Stimulated activated CD8-positive, alpha-beta memory T cell treated with anti-CD3 and anti-CD28 coated beads, Interleukin-7, amount 100 ng/mL, for 48 hours (primary cell): ENCODE measurements around the gene POTEF.
"Not testable (repeated sequence)": the region's sequence is repeated elsewhere in the genome, so short reads cannot be mapped to it uniquely, and the experiment has no call there.

Experiments
- DNase-seq, 2 donors: peaks; one replicate each; pipeline ENCODE4 v3.0.0-alpha.2; 2020; ENCODE audit warnings: low read depth in 1 of 2; ENCODE audit errors: extremely low read depth in 1 of 2

The POTEF gene

GRCh38 chr2:130152816-130153595, 24.0 kb upstream of the POTEF start:
- no peak for DNase-seq

- not testable (repeated sequence) for DNase-seq
Measured at GRCh38 chr2:130152136-130152815, 23.3 kb upstream of the POTEF start.

- not testable (repeated sequence) for DNase-seq
Measured at GRCh38 chr2:130151145-130151512, 22.1 kb upstream of the POTEF start.

- DNase-seq: no peak
Measured at GRCh38 chr2:130150181-130151144, 21.4 kb upstream of the POTEF start.

GRCh38 chr2:130148515-130148914, 19.5 kb upstream of the POTEF start:
- DNase-seq: not testable (repeated sequence)

GRCh38 chr2:130145006-130145414, 16.0 kb upstream of the POTEF start, which contains the start of gene CCDC74B:
Gene CCDC74B (minus strand): TSS chr2:130145112. CDS start chr2:130144996, 116 bp downstream.
- DNase-seq: peak; percentile 26 to 33

- not testable (repeated sequence) for DNase-seq
Measured at GRCh38 chr2:130143266-130144039, 14.4 kb upstream of the POTEF start.

GRCh38 chr2:130142396-130143265, 13.6 kb upstream of the POTEF start:
- not testable (repeated sequence) for DNase-seq

GRCh38 chr2:130141645-130142370, 12.8 kb upstream of the POTEF start:
- not testable (repeated sequence) for DNase-seq

- not testable (repeated sequence) for DNase-seq
Measured at GRCh38 chr2:130141002-130141401, 12.0 kb upstream of the POTEF start.

GRCh38 chr2:130140516-130140915, 11.5 kb upstream of the POTEF start:
- not testable (repeated sequence) for DNase-seq

GRCh38 chr2:130139331-130140280, 10.6 kb upstream of the POTEF start:
- not testable (repeated sequence) for DNase-seq

GRCh38 chr2:130138841-130139251, 9.8 kb upstream of the POTEF start:
- DNase-seq: not testable (repeated sequence)

- not testable (repeated sequence) for DNase-seq
Measured at GRCh38 chr2:130138326-130138725, 9.3 kb upstream of the POTEF start.

- DNase-seq: not testable (repeated sequence)
Measured at GRCh38 chr2:130137118-130137517, 8.1 kb upstream of the POTEF start.

GRCh38 chr2:130136546-130136945, 7.5 kb upstream of the POTEF start:
- not testable (repeated sequence) for DNase-seq
